Measurements from ENCODE around the gene ZNF175. TPM values are rescaled to one million over a fixed set of nuclear protein-coding genes. Genes with fewer than 3 reads are reported as not detected.

ZNF175 gene
- total and polyA plus RNA-seq, 9 of the 15 experiments (the other 6 are each of a cell fraction or from before 2014, with no cell fraction given) = 3.7 to 37.9 (median 14.0) TPM

- FAIRE-seq = peak; percentile 66
- Histone ChIP-seq H3K4me1 (replicated peaks in 1 of 2; ENCODE audit: control insufficient read depth in 2 of 2, insufficient read depth in 2 of 2, low read length in 2 of 2) (peaks cover 23 to 36% of the 10 kb centered on the region in 2 experiments), H3K27me3 (ENCODE audit: control insufficient read depth in 2 of 2, insufficient read depth in 2 of 2, low read length in 2 of 2) (no peaks in the 10 kb centered on the region), H3K79me2 (ENCODE audit: control insufficient read depth, insufficient read depth, low read length) (no peaks in the 10 kb centered on the region; the same call in 2 of the 3 replicates), H3K9me1 (ENCODE audit: control insufficient read depth, insufficient read depth, low read length) (no peaks in the 10 kb centered on the region), H3K9me3 (replicated peaks; ENCODE audit: control insufficient read depth, insufficient read depth, low read depth, low read length) (no peaks in the 10 kb centered on the region), H3K4me2 (ENCODE audit: insufficient read depth, low read length) (peak overlapping the region; percentile 89), H3K9ac (ENCODE audit: insufficient read depth in 1 of 2, low read depth in 2 of 2, low read length in 2 of 2) (peak overlapping the region; percentile 64 to 93; a peak in 3 of 4 replicates), H3K27ac (ENCODE audit: extremely low read depth, low read depth, low read length) (no peak overlapping the region), H4K20me1 (replicated peaks; ENCODE audit: control insufficient read depth, insufficient read depth, low read length) (no peaks in the 10 kb centered on the region), H2AFZ (ENCODE audit: low read depth, low read length) (peak overlapping the region; percentile 89), H3K4me3 (peak overlapping the region; percentile 48; the same call in 1 of the 2 replicates), H3K36me3 (ENCODE audit: control insufficient read depth, insufficient read depth, low read length) (no peaks in the 10 kb centered on the region)
- CTCF ChIA-PET (ENCODE audit: low intra/inter-chr PET ratio) = interaction anchor here (0.7 kb wide), 1 partner anchor 702 kb away, joined by 3 read pairs; the partner anchor contains the start of gene ZNF480
- no TSS peak for BruUV-seq (replicated peaks)
- DNase-seq (ENCODE audit: extremely low read depth in 1 of 4, low spot score in 3 of 4) = peak in 1 of 4 experiments; percentile 51
- in situ Hi-C loops (cut with MboI) = no loop called here
- POLR2A ChIA-PET = interaction anchor here (1.7 to 2.4 kb wide), 3 partner anchors 16 to 48 kb away, joined by 5 to 15 read pairs (median 7); partner anchors contain the start of gene ZNF175
- WGBS (ENCODE audit: insufficient coverage, low coverage, missing lambda C conversion rate) = 34% methylated on average over 7 of the region's 8 CpGs
- no peak for ATAC-seq
- intact Hi-C loops (cut with micrococcal nuclease) = no loop called here
- no peak for TF ChIP-seq NR4A1 (CRISPR knock-in tag; IDR thresholded peaks at IDR 0.05)
- no peak for TF ChIP-seq NR4A1 (tag; IDR thresholded peaks at IDR 0.05)
- no peak for TF ChIP-seq PRPF4 (IDR thresholded peaks at IDR 0.05; ENCODE audit: insufficient read depth, low read depth, low read length, poor library complexity, severe bottlenecking)
- TF ChIP-seq GTF3C2 (IDR thresholded peaks at IDR 0.05; ENCODE audit: borderline replicate concordance, extremely low read depth, insufficient read length) = no peak
- 0 out of 2 replicates have a peak, but pooled peaks have one; percentile 8 for TF ChIP-seq CBFA2T3 (IDR thresholded peaks at IDR 0.05)
- no peak for TF ChIP-seq CBX8 (IDR thresholded peaks at IDR 0.05; ENCODE audit: borderline replicate concordance, extremely low read depth, low read depth, low read length, poor library complexity, severe bottlenecking)
- no peak for TF ChIP-seq ZNF695 (CRISPR knock-in tag; IDR thresholded peaks at IDR 0.05)
- peak; percentile 86 for TF ChIP-seq PKNOX1 (IDR thresholded peaks at IDR 0.05)
- no peak for TF ChIP-seq ZNF551 (CRISPR knock-in tag; IDR thresholded peaks at IDR 0.05)
- no peak for TF ChIP-seq ZC3H8 (IDR thresholded peaks at IDR 0.05)
- no peak for TF ChIP-seq ATF7 (IDR thresholded peaks at IDR 0.05)
- no peak for TF ChIP-seq PBX2 (CRISPR knock-in tag; IDR thresholded peaks at IDR 0.05; ENCODE audit: low read depth)
- TF ChIP-seq PBX2 (tag; conservative IDR thresholded peaks at IDR 0.05; ENCODE audit: low read depth) = peak; percentile 88
Observed at GRCh38 chr19:51595190-51596175, 24.4 kb downstream of the ZNF175 start.

Measured in K562 (cell line).